ENCODE results near the gene SOX5.

- TF ChIP-seq GATA2 (IDR thresholded peaks at IDR 0.05; ENCODE audit: low read depth, low read length) (no peak), GATA3 (IDR thresholded peaks at IDR 0.05; ENCODE audit: low read depth, low read length) (no peak)
These were observed 62.2 kb downstream of the SOX5 start for GRCh38 chr12:23887055-23887835.
